Esophagus mucosa (tissue), 1 donor: ENCODE results near the gene RAPGEFL1. TPM values are rescaled to one million over a fixed set of nuclear protein-coding genes. Genes with fewer than 3 reads are reported as not detected.
A peak's percentile ranks its signal among the peaks of the same experiment; 100 is the strongest.
"Not testable (repeated sequence)": the region's sequence is repeated elsewhere in the genome, so short reads cannot be mapped to it uniquely, and the experiment has no call there.

ENCODE experiments used
- ATAC-seq: fragments of 200-7000 bp; cut with Tn5 transposase; one replicate; pipeline ENCODE4 v1.9.1; 2020
- total RNA-seq: library from RNA; stranded (reverse); gene quantifications from one replicate; pipeline ENCODE4 v1.2.4, GENCODE V29; 2023
- donor health status: DM: yes; HTN: yes; CAD: no.

Gene RAPGEFL1
- total RNA-seq, 1 donor from 2014 or later = 112 TPM

DNA sequence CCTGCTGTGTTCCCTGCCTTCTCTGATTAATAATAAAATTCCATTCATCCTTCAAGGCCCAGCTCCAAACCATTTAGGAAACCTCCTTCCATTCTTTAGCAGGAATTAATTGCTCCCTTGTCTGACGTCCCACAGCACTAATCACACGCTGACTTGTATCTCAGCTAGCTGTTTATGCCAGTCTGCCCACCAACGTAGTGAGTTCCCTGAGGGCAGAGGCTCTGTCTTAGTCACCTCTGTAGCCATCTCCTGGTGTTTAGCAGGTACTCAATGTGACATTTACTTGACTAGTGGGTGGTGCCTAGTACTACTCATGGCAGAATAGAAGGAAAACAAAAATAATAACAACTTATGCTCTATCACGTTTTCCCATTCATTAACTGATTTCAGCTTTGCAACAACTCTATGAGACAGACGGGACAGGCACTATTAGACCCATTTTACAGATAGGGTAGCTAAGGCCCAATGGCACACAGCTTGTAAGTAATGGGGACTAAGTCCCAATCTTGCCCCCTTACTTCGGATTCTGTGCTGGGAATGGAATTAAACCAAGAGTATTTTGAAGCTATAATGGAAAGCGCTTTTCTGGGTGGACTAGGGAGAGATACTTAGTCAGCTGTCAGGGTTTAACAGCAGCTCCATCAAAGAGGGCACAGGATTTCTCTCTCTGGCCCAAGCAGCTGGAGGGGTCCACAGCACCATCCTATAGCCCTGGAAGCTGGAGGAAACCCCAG, 40.9 kb downstream of the RAPGEFL1 start:
- peak; percentile 30 for ATAC-seq

DNA sequence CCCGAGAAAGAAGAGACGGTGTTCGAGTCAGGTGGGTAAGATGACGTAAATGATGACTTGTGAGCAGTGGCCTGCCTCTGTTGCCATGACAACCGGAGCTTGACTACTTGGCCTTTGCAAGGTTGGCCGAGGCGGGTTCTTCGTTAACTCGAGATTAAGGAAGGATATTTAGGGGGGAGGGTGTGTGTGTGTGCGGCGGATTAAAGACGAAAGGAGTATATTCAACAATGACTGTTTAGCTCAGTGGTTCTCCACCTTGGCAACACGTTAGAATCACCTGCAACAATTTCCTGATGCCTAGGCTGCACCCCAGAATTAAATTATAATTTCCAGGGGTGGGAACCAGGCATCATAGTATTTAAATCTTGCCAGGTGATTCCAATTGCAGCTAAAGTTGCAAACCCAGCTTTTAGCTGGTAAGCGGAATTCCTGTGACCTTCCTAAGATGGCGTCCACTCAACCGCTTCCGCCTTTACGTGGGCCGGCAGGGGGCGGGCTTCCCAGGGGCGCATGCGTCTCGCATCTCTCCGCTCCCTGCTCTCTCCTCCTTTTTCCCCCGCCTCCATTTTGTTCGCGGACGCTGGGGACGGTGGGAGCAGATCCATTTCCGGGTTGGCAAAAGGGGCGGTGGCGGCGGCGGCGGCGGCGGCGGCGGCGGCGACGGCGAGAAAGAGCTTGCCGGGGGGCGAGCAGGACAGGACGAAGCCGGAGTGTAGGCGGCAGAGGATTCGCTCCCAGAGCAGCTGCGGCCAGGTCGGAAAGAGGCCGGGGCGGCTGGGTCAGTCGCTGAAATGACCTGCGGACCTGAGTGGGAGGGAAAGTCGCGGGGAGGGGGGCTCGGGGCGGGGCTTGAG, 41.7 kb downstream of the RAPGEFL1 start, which contains the start of gene WIPF2:
WIPF2 (plus strand) TSS at position 565 of the 854 bp plus-strand sequence. CDS start 37,156 bp downstream, outside the sequence.
- peak; percentile 97 for ATAC-seq

DNA sequence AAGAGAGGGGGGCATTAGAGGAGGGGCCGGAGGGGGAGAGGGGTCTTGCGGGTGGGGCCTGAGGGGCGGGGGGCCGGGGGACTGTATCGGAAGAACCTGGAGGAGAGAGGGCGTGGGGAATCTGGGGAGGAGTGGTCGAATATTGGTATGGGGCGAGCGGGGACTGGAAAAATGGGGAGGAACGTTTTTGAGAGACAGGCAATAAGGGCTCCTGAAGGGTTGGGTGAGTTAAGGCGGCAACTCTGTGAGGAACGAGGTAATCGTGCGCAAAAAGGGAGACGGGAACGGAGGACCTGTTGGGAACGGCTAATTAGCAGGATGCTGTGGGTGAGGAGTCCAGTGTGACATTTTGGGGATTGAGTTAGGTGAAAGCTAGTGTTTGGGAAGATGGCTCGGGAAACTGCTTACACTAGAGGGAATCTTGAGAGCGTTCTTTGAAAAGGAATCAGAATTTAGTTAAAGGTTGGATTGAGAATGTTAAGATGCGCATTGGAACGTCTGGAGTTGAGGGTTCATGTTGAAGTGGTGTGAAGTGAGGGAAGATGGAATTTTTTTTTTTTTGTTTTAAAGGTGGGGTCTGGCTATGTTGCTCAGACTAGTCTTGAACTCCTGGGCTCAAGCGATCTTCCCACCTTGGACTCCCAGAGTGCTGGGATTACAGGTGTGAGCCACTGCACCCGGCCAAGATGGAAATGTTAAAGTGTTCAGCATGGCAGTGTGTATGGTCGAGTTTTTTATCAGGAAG, 42.5 kb downstream of the RAPGEFL1 start:
- ATAC-seq = peak; percentile 41

DNA sequence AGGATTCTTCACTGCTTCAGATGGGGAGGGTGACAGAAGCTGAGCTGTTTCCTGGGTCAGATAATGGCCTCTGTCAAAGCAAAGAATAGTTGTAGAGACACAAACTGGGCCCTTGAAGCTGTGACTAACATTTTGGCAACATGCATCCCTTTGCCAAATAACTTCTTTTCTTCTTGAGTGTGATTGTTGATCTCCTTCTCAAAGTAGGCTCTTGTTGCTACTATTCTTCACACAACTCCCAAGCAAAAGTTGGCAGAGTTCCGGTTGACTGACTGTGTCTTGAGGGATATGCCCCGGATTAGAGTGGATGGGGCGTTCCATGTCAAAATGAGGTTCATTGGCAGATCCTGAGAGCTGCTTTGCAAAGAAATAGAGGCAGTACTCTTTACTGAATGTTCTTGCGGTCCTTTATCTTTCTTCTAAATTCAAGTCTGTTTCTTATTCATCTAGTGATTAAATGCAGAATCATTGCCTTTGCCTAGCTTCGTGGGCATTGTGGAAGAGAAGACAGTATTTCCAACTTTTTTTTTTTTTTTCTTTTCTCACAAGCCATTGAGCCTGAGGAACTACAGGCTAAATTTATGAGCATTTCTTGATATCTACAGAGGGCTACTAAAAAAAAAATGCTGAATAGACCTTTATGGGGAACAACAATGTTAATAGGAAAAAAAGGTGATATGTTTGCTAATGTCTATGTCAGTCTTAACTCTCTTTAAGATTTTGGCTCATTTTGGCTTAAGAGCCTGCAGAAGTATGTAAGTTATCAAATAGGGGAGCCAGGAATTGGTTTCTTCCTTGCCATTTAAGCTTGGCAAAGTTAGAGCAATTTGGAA, 47.7 kb downstream of the RAPGEFL1 start:
- ATAC-seq = peak; percentile 70

DNA sequence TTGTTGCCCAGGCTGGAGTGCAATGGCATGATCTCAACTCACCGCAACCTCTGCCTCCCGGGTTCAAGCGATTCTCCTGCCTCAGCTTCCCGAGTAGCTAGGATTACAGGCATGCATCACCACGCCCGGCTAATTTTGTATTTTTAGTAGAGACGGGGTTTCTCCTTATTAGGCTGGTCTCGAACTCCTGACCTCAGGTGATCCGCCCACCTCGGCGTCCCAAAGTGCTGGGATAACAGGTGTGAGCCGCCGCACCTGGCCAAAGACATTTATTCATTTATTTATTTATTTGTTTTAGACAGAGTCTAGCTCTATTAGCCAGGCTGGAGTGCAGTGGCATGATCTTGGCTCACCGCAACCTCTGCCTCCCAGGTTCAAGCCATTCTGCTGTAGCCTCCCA, 51.9 kb downstream of the RAPGEFL1 start:
- ATAC-seq = not testable (repeated sequence)

DNA sequence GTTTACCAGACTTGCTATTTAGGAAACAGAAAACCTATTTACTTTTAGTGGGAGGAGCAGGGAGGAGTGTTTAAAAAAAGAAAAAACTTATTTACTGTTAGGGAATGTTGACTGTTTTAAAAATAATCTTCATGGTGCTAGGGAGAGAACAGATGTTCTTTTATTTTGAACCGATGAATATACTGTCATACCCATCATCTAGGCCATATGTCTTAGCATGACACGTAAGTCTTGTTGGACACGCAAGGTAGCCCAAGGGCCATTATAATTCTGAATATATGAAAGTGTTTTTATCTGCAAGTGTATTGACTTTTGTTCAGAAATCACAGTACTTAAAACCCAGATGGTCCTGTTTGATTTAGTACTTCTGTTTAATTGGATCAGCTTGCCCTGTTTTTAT, 53.4 kb downstream of the RAPGEFL1 start:
- no peak for ATAC-seq

DNA sequence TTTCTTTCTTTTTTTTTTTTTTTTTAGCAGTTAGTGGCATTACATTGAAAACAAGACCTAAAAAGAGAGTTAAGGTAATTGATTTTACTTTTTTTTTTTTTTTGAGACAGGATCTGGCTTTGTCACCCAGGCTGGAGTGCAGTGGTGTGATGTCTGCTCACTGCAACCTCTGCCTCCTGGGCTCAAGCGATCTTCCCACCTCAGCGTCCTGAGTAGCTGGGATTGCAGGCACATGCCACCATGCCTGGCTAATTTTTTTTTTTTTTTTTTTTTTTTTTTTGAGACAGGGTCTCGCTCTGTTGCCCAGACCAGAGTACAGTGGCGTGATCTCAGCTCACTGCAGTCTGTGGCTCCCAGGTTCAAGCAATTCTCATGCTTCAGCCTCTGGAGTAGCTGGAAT, 54.7 kb downstream of the RAPGEFL1 start:
- ATAC-seq = not testable (repeated sequence)

DNA sequence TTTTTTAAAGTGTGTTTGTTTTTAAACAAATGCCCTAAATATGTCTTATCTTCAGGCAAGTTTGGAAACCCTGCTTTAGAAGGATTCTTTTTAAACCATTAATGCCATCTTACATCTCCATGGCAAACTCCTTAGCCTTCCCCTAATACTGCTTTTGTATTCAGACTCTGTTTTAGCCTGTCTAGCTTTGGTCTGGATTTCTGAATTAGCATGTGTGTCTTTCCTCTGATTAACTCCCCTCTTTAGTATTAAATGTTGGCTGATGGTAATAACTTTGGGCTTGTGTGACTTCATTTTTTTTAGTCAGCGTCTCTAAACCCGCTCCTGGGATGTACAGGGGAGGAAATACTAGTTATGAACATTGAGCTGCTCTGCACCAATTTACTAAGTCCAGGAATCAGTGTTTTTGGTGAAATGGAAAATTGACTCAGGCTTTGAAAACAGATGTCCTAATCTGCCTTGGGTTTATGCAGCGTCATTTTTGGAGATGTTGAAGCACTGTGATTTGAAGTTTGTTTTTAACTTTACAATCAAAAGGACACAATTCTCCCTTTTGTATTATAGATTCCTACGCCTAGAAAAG, 64.1 kb downstream of the RAPGEFL1 start:
- ATAC-seq = no peak

DNA sequence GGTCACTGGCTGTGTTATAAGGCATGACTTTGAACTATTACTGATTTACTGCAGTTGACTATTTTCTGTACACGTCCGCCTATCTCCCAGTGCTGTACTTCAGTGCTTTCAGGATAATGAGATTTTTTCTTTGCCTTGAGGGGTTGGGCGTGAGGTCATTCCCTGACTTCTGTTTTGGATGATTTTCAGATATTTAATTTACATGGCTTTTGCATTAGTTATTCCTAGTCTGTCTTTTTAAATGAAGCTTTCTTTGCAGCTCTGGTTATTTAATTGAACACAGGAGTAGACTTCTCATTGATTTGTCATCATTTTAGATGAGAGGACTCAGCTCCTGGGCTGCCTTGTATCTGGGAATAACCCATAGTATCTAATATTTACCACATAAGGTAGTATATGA, 65.5 kb downstream of the RAPGEFL1 start:
- no peak for ATAC-seq

DNA sequence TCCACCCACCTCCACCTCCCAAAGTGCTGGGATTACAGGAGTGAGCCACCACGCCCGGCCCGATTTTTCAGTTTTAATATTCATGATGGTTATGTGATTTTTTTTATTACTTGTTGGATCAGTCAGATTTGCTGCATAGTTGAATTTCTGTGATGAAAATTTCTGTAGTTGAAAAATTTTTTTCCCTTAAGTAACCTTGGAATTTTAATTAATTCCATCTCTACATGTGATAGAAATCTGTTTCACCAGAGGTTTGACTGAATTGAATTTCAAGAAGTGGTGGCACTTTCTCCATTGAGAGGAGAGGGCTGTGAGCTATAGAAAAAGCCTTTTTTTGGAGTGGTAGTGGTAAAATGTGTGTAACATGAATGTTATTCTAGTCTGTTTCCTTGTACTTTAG, 66.5 kb downstream of the RAPGEFL1 start:
- ATAC-seq = no peak

DNA sequence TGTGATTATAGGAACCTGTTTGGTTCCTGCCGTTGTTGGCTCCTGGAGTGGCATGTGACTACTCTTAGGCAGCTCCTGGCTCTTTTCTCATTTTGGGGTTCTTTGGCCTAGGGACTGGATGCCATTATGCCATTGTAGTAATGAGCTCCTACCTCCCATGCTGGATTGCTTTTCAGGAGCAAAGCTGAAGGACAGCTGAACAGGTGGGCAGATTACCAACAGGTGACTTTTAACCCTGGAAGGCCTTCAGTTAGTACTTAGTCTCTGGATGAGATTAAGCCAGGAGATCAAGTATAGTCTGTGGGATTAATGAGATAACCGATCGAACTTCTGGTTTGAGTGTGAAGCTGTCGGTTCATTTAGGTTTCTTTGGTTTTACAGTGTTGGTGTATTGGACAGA, 67.0 kb downstream of the RAPGEFL1 start:
- ATAC-seq = no peak

Other genes starting within 250 kb of the RAPGEFL1 start
- 18.5 TPM for gene ORMDL3, start 249.9 kb upstream of the RAPGEFL1 start, total RNA-seq
- not detected for gene LRRC3C, start 249.7 kb upstream of the RAPGEFL1 start, total RNA-seq
- gene GSDMA, start 214.5 kb upstream of the RAPGEFL1 start, total RNA-seq = 1.9 TPM
- 80.2 TPM for gene PSMD3, start 196.7 kb upstream of the RAPGEFL1 start, total RNA-seq
- 0.64 TPM for gene CSF3, start 162.0 kb upstream of the RAPGEFL1 start, total RNA-seq
- gene MED24, start 123.1 kb upstream of the RAPGEFL1 start, total RNA-seq = 55.9 TPM
- gene THRA, start 114.5 kb upstream of the RAPGEFL1 start, total RNA-seq = 9.4 TPM
- gene NR1D1, start 76.9 kb upstream of the RAPGEFL1 start, total RNA-seq = 14.6 TPM
- 36.1 TPM for gene MSL1, start 55.5 kb upstream of the RAPGEFL1 start, total RNA-seq
- gene CASC3, start 36.9 kb upstream of the RAPGEFL1 start, total RNA-seq = 38.5 TPM
- 27.2 TPM for gene WIPF2, start 41.8 kb downstream of the RAPGEFL1 start, total RNA-seq
- gene CDC6, start 110.4 kb downstream of the RAPGEFL1 start, total RNA-seq = 12.8 TPM
- gene RARA, start 131.7 kb downstream of the RAPGEFL1 start, total RNA-seq = 8.2 TPM
- gene GJD3, start 187.3 kb downstream of the RAPGEFL1 start, total RNA-seq = 0.28 TPM
- gene TOP2A, start 240.4 kb downstream of the RAPGEFL1 start, total RNA-seq = 56.1 TPM